CD14-positive monocyte (primary cell): ENCODE data around the gene IL1RL2. TPM values are rescaled to one million over a fixed set of nuclear protein-coding genes. Genes with fewer than 3 reads are reported as not detected.

Experiments
- DNase-seq, 3 donors: peaks; one replicate each; pipeline ENCODE4 v3.0.0-alpha.2; 2011 to 2022
- H2AFZ ChIP-seq: 2 replicates; pipeline ENCODE4 v1.6.0; 2012; ENCODE audit warnings: mild to moderate bottlenecking, low read depth, low read length, inconsistent platforms; ENCODE audit not compliant: insufficient read depth, poor library complexity, severe bottlenecking
- H3K27ac ChIP-seq, 2 donors: 1 replicate in 1 of 2; 2 replicates in 1 of 2; pipeline ENCODE4 v1.5.1; 2012 to 2013; ENCODE audit warnings: low read length in 2 of 2, control low read depth in 1 of 2, inconsistent platforms in 1 of 2, low read depth in 1 of 2, mild to moderate bottlenecking in 1 of 2
- H3K27me3 ChIP-seq, 2 donors: one replicate each; pipeline versions ENCODE4 v1.6.0 to v1.6.1; 2011 to 2013; ENCODE audit warnings: low read length in 2 of 2; ENCODE audit not compliant: control insufficient read depth in 2 of 2, insufficient read depth in 2 of 2
- H3K36me3 ChIP-seq, 2 donors: replicated peaks in 1 of 2; 1 replicate in 1 of 2; 2 replicates in 1 of 2; pipeline versions ENCODE4 v1.5.1 to v1.6.1; 2012 to 2013; ENCODE audit warnings: low read length in 2 of 2, control low read depth in 1 of 2, inconsistent platforms in 1 of 2, mild to moderate bottlenecking in 1 of 2; ENCODE audit not compliant: insufficient read depth in 2 of 2, control insufficient read depth in 1 of 2
- H3K4me1 ChIP-seq, 2 donors: 1 replicate in 1 of 2; 2 replicates in 1 of 2; pipeline versions ENCODE4 v1.5.1 to v1.6.1; 2012 to 2013; ENCODE audit warnings: low read length in 2 of 2, control low read depth in 1 of 2, inconsistent platforms in 1 of 2, mild to moderate bottlenecking in 1 of 2, moderate library complexity in 1 of 2; ENCODE audit not compliant: insufficient read depth in 2 of 2, control insufficient read depth in 1 of 2
- H3K4me2 ChIP-seq: replicated peaks from 2 replicates; pipeline ENCODE3; 2012; ENCODE audit warnings: low read length, moderate library complexity, mild to moderate bottlenecking; ENCODE audit not compliant: poor library complexity, severe bottlenecking; ENCODE audit errors: extremely low read depth
- H3K4me3 ChIP-seq, 3 experiments: fragments of 200-600 bp in 1 of 3; sonication (generic) in 1 of 3; replicated peaks in 1 of 3; 1 replicate in 2 of 3; 2 replicates in 1 of 3; pipeline ENCODE4 v1.5.1; 2011 to 2013; ENCODE audit warnings: low read length in 3 of 3, mild to moderate bottlenecking in 3 of 3, control low read depth in 2 of 3, low read depth in 2 of 3, inconsistent platforms in 1 of 3, moderate library complexity in 1 of 3
- H3K79me2 ChIP-seq: 2 replicates; pipeline ENCODE4 v1.6.0; 2012; ENCODE audit warnings: mild to moderate bottlenecking, control low read depth, inconsistent platforms, low read length, moderate library complexity; ENCODE audit not compliant: insufficient read depth
- H3K9ac ChIP-seq: 2 replicates; pipeline ENCODE4 v1.6.0; 2017; ENCODE audit warnings: low read length, mild to moderate bottlenecking; ENCODE audit not compliant: insufficient read depth, poor library complexity, severe bottlenecking
- H3K9me3 ChIP-seq, 2 donors: replicated peaks in 1 of 2; 1 replicate in 1 of 2; 2 replicates in 1 of 2; pipeline versions ENCODE4 v1.5.1 to v1.6.1; 2012 to 2013; ENCODE audit warnings: low read length in 2 of 2, control low read depth in 1 of 2; ENCODE audit not compliant: control insufficient read depth in 1 of 2, insufficient read depth in 1 of 2
- H4K20me1 ChIP-seq: 2 replicates; pipeline ENCODE4 v1.6.0; 2012; ENCODE audit warnings: mild to moderate bottlenecking, low read length, control low read depth, moderate library complexity; ENCODE audit not compliant: insufficient read depth
- H3K27ac Mint-ChIP-seq, 7 donors: one replicate each; pipeline ENCODE4 v1.8.0; 2020; ENCODE audit warnings: mild to moderate bottlenecking in 7 of 7, mixed read lengths in 7 of 7, moderate library complexity in 6 of 7, inconsistent platforms in 2 of 7
- H3K27me3 Mint-ChIP-seq, 3 donors: one replicate each; pipeline ENCODE4 v1.8.0; 2021 to 2022; ENCODE audit warnings: low read depth in 3 of 3, mild to moderate bottlenecking in 3 of 3, mixed read lengths in 3 of 3, moderate library complexity in 3 of 3, inconsistent platforms in 1 of 3
- H3K36me3 Mint-ChIP-seq, 2 donors: one replicate each; pipeline ENCODE4 v1.8.0; 2020; ENCODE audit warnings: mixed read lengths in 2 of 2, inconsistent platforms in 1 of 2, mild to moderate bottlenecking in 1 of 2
- H3K4me1 Mint-ChIP-seq: one replicate; pipeline ENCODE4 v1.8.0; 2020; ENCODE audit warnings: mild to moderate bottlenecking, mixed read lengths
- H3K4me3 Mint-ChIP-seq, 2 donors: one replicate each; pipeline ENCODE4 v1.8.0; 2020; ENCODE audit warnings: mild to moderate bottlenecking in 2 of 2, mixed read lengths in 2 of 2, moderate library complexity in 1 of 2
- H3K9me3 Mint-ChIP-seq, 7 donors: one replicate each; pipeline ENCODE4 v1.8.0; 2020 to 2022; ENCODE audit warnings: mixed read lengths in 7 of 7, mild to moderate bottlenecking in 6 of 7, moderate library complexity in 6 of 7, inconsistent platforms in 2 of 7
- CTCF ChIP-seq: fragments of 200-600 bp; IDR thresholded peaks from one replicate; pipeline ENCODE4 v1.8.0; 2022; ENCODE audit warnings: antibody characterized with exemption, mild to moderate bottlenecking
- whole genome bisulfite sequencing: methylation state at CpG from one replicate; pipeline ENCODE4 v1.1.5; 2013; ENCODE audit warnings: missing lambda C conversion rate; ENCODE audit not compliant: insufficient coverage; 5-methylcytosine and 5-hydroxymethylcytosine counted together
- intact Hi-C, 2 donors: fragments of 100-400 bp; cut with micrococcal nuclease; formaldehyde crosslinking; loops; one replicate each; pipeline versions ENCODE4 v1.15.0 to v1.15.1; 2023
- polyA plus RNA-seq, 3 donors: library from polyadenylated mRNA; depleted of rRNA in 1 of 3; unstranded in 2 of 3; stranded (reverse) in 1 of 3; fragments of 300-500 nt in 2 of 3; fragments of >200 nt in 1 of 3; fragmentation: Illumina TruSeq in 2 of 3; gene quantifications; 1 replicate in 2 of 3; 2 replicates in 1 of 3; pipeline ENCODE4 v1.2.3, GENCODE V29; 2012 to 2021

IL1RL2 gene
- polyA plus RNA-seq, 3 donors = 0.07 to 1.5 TPM; not detected in 1

- peak overlapping the region in 1 of 2 donors; percentile 57 for H3K4me3 Mint-ChIP-seq
- DNase-seq = peak in 1 of 3 donors; percentile 41
- H3K27me3 Mint-ChIP-seq = peaks cover 33 to 54% (median 50%) of the 10 kb centered on the region in 3 donors
Observed at GRCh38 chr2:102253140-102253752, 66.4 kb downstream of the IL1RL2 start.

GRCh38 chr2:102253753-102254150 is 66.9 kb downstream of the IL1RL2 start:
- H3K4me2 ChIP-seq = no peak overlapping the region
- peaks cover 15 to 39% of the 10 kb centered on the region in 2 donors for H3K27me3 ChIP-seq
- intact Hi-C loops = loop anchor here (5.0 to 10.0 kb wide), 4 partner anchors 61 to 194 kb away; partner anchors contain the start of genes IL18R1 (in 1 of the 2) and IL1RL1 (in 1 of the 2)

More at GRCh38 chr2:102253140-102253752, 66.4 kb downstream of the IL1RL2 start:
- Histone ChIP-seq H3K4me1 (peaks cover 12 to 17% of the 10 kb centered on the region in 2 donors), H3K79me2 (no peaks in the 10 kb centered on the region), H3K27ac (no peak overlapping the region), H3K9me3 (no peaks in the 10 kb centered on the region), H4K20me1 (no peaks in the 10 kb centered on the region), H3K4me3 (no peak overlapping the region), H3K36me3 (no peaks in the 10 kb centered on the region), H3K9ac (no peak overlapping the region), H3K27me3 (peaks cover 17 to 39% of the 10 kb centered on the region in 2 donors), H3K4me2 (no peak overlapping the region), H2AFZ (no peak overlapping the region)
- intact Hi-C loops = loop anchor here (5.0 to 10.0 kb wide), 4 partner anchors 62 to 194 kb away; partner anchors contain the start of genes IL18R1 (in 1 of the 2) and IL1RL1 (in 1 of the 2)
- peaks cover 22% of the 10 kb centered on the region for H3K4me1 Mint-ChIP-seq
- no peak overlapping the region for H3K27ac Mint-ChIP-seq
- H3K9me3 Mint-ChIP-seq = peaks cover 0 to 9% (median 0%) of the 10 kb centered on the region in 7 donors
- peaks cover 0 to 2% of the 10 kb centered on the region in 2 donors for H3K36me3 Mint-ChIP-seq
- TF ChIP-seq CTCF = no peak
- no CpG with 5 or more reads among the region's 1 CpG for WGBS

More at GRCh38 chr2:102253753-102254150, 66.9 kb downstream of the IL1RL2 start:
- no peaks in the 10 kb centered on the region for H3K9me3 ChIP-seq
- no peaks in the 10 kb centered on the region for H3K36me3 ChIP-seq
- H3K4me3 ChIP-seq = no peak overlapping the region
- no peak overlapping the region for H3K27ac ChIP-seq
- peaks cover 17 to 22% of the 10 kb centered on the region in 2 donors for H3K4me1 ChIP-seq
- no peaks in the 10 kb centered on the region for H4K20me1 ChIP-seq
- Mint-ChIP-seq H3K36me3 (peaks cover 2% of the 10 kb centered on the region in 2 donors), H3K27me3 (peaks cover 31 to 53% (median 50%) of the 10 kb centered on the region in 3 donors), H3K4me1 (peaks cover 27% of the 10 kb centered on the region), H3K9me3 (peaks cover 0 to 12% (median 2%) of the 10 kb centered on the region in 7 donors), H3K27ac (no peak overlapping the region), H3K4me3 (peak overlapping the region in 1 of 2 donors; percentile 57)
- H2AFZ ChIP-seq = no peak overlapping the region
- H3K79me2 ChIP-seq = no peaks in the 10 kb centered on the region
- no peak overlapping the region for H3K9ac ChIP-seq
- no CpG with 5 or more reads among the region's 2 CpGs for WGBS
- TF ChIP-seq CTCF = no peak
- no peak for DNase-seq
